ENCODE data around the gene DOP1A.

DOP1A gene

DNA sequence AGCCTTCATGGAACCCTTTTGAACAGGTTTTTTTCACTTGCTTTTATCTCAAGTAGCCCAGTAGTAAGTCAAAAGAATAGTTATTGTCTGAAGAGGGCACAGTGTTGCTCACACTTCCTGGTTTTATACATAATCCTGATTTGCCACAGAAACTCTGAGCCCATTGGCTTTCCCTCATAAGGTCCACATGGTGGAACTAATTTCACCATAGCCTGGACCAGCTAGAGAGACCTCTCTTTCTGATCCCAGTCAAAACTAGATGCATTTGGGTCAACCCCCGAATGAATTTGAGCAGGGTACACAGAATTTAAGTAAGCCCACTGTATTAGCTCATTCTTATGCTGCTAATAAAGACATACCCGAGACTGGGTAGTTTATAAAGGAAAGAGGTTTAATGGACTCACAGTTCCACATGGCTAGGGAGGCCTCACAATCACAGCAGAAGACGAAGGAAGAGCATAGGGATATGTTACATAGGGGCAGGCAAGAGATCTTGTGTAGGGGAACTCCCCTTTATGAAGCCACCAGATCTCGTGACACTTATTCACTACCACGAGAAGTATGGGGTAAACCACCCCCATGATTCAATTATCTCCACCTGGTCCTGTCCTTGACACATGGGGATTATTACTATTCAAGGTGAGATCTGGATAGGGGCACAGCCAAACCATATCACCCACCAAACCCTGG is 131.8 kb downstream of the DOP1A start:
- DNase-seq (ENCODE audit: low spot score) = peak; percentile 56

DNA sequence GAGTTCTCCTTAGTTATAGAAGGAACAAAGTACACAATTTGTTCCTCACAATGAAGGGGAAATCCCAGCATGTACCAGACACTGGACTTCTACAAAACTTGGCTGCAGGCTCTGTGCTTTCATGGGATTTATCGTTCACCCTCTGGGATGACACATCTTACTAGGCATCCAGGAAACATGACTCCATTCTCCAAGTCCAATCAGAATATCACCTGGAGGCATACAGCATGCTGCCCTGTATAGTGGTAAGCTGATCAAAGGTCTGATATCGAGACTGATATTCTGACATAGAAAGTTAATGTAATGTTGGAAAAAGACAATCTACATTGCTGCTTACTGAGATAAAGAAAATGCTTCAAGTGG is 132.4 kb downstream of the DOP1A start:
- peak; percentile 94 for DNase-seq (ENCODE audit: low spot score)

DNA sequence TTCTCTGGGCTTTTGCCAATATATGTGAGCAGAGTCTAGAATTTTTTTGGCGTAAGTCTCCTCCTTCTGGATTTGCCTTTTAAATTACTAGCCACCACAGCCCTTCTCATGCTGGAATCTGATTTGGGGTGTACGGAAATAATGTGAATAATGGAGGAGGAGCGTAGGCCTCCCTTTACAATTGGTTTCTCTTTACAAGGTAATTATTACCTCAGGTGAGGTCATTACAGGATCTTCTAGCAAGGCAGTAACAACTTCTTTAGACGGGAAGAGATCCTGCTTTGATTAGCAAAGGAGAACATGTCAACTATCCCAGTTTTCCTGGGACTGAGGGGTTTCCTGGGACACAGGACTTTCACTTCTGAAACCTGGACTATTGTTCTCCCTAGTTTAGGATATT is 134.6 kb downstream of the DOP1A start:
- DNase-seq (ENCODE audit: low spot score) = peak; percentile 72

DNA sequence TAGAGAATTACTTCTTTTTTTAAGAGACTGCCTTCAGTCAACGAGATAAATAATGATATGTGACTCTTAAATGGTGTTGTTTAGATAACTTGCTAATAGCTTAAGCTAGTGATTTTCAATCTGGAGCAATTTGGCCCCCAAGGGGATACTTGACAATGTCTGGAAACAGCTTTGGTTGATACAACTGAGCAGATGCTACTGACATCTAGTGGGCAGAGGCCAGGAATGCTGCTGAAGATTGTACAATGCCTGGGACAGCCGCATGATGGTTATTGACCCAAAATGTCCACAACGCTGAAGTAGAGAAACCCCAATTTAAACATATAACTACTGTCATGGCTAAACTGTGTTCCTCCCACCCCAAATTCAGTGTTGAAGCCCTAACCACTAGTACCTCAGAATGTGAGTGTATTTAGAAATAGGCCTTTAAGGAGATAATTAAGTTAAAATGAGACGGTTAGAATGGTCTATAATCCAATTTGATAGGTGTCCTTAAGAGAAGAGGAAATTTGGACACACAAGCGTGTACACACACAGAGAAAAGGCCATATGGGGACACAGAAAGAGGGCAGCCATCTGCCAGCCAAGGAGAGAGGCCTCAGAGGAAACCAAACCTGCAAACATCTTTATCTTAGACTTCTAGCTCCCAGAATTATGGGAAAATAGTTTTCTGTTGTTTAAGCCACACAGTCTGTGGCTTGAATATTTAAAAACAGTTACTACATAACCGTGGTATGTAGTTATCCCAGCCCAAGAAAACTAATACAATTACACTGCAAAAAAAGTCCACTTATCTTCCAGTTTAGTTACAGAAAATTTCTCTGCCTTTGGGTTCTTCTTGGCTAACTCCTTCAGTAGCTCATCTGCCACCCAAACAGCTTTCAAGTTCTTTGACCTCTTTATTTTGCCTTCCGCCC is 147.9 kb downstream of the DOP1A start:
- DNase-seq (ENCODE audit: low spot score) = peak; percentile 73

DNA sequence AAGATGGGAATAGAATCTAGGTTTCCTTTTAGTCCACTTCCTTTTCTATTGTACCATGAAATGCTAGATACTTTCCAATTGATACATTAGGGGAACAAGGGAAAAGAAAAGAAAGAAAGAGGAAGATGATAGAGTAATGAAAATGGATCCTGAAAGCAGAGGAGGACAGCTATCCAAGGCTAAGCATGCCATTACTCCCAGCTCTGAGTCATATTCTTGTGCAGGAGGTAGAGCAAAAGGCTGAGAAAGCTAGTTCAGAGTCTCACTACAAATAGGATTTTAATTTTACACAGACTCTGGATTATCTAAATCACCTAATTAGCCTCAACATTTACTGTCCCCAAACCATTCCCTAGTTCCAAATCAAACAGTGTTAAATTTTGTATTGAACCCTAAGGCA is 149.3 kb downstream of the DOP1A start:
- DNase-seq (ENCODE audit: low spot score) = no peak

Measured in kidney tubule cell (primary cell).